Right lobe of liver (tissue), 6 donors: ENCODE data around the gene ALDH3B1. TPM values are rescaled to one million over a fixed set of nuclear protein-coding genes. Genes with fewer than 3 reads are reported as not detected.

Experiments used
- ATAC-seq, 4 donors: fragments of 200-7000 bp; cut with Tn5 transposase; one replicate each; pipeline ENCODE4 v1.9.1; 2020; ENCODE audit warnings: mild to moderate bottlenecking in 4 of 4, moderate library complexity in 4 of 4
- DNase-seq, 3 donors: peaks; one replicate each; pipeline ENCODE4 v3.0.0-alpha.2; 2020
- H3K27ac ChIP-seq, 3 donors: fragments of 200-600 bp; one replicate each; pipeline ENCODE4 v1.8.0; 2022
- H3K27me3 ChIP-seq, 2 donors: fragments of 200-600 bp; one replicate each; pipeline ENCODE4 v1.8.0; 2022
- H3K36me3 ChIP-seq, 4 donors: fragments of 200-600 bp; sonication (generic) in 1 of 4; one replicate each; pipeline versions ENCODE4 v1.5.1 to v1.8.0; 2017 to 2022; ENCODE audit warnings: control low read depth in 1 of 4
- H3K4me1 ChIP-seq, 4 donors: fragments of 200-600 bp; sonication (generic) in 1 of 4; one replicate each; pipeline versions ENCODE4 v1.5.1 to v1.8.0; 2017 to 2022; ENCODE audit warnings: control low read depth in 1 of 4
- H3K4me3 ChIP-seq, 3 donors: fragments of 200-600 bp; one replicate each; pipeline ENCODE4 v1.8.0; 2022
- H3K9me3 ChIP-seq, 4 donors: fragments of 200-600 bp; sonication (generic) in 1 of 4; one replicate each; pipeline versions ENCODE4 v1.5.1 to v1.8.0; 2017 to 2022; ENCODE audit warnings: control low read depth in 1 of 4
- POLR2A ChIP-seq: fragments of 450-650 bp; IDR thresholded peaks from one replicate; pipeline ENCODE4 v1.6.1; 2017; ENCODE audit warnings: antibody characterized with exemption, mild to moderate bottlenecking
- WGBS: methylation state at CpG from one replicate; pipeline ENCODE4 v1.1.6; 2018; ENCODE audit warnings: low coverage, low lambda C conversion rate; ENCODE audit not compliant: insufficient coverage; ENCODE audit errors: missing lambda C conversion rate; 5-methylcytosine and 5-hydroxymethylcytosine counted together
- intact Hi-C, 2 donors: fragments of 100-400 bp; cut with DNase I; formaldehyde crosslinking; loops; one replicate each; pipeline versions ENCODE4 v1.11.2 to v1.14.1; 2022
- total RNA-seq, 6 experiments: library from RNA; depleted of rRNA in 2 of 6; stranded (reverse); fragments of >200 nt in 2 of 6; fragmentation: NEBNext Ultra II Directional in 3 of 6; extraction: Animal tissue kit (Norgen Biotek cat#: 25700) in 3 of 6; gene quantifications; one replicate each; pipeline versions ENCODE4 v1.1.0 to v1.2.4, GENCODE V29; 2016 to 2023
- TF ChIP-seq, protein P1 (sequence below), 4 donors: fragments of 200-600 bp in 3 of 4; fragments of 450-650 bp in 1 of 4; IDR thresholded peaks; one replicate each; pipeline versions ENCODE4 v1.5.1 to v1.8.0; 2016 to 2022; ENCODE audit warnings: antibody characterized with exemption in 4 of 4, mild to moderate bottlenecking in 2 of 4
- donor health status: DM: no; HTN: yes; CAD: no.
- donor health status: DM: no; HTN: no; CAD: no.
- donor health status: DM: no; HTN: no; CAD: no.
- donor health status: DM: no; HTN: yes; CAD: no.
- donor health status: DM: no; HTN: yes; CAD: no.

The ALDH3B1 gene
- total RNA-seq, 6 experiments from 2014 or later, result 2.3 to 7.4 (median 4.4) TPM

DNA sequence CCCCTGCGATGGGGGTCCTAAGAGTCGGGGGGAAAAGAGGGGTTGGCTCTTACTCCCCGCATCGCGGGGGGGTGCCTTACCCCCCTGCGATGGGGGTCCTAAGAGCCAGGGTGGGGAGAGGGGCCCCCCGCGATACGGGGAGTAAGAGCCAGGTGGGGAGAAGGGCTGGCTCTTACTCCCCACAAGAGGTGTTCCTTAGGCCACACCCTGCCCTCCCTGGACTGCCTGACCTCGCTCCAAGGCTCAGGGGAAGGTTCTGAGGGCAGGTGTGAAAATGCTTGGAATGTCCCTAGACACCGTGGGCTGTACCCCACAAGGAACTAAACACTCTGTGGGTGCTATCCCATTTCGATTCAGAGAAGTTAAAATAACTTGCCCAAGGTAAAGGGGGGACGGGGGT, 14.1 kb upstream of the ALDH3B1 start:
- Histone ChIP-seq H3K9me3 (no peaks in the 10 kb centered on the region), H3K27ac (no peak overlapping the region), H3K27me3 (no peaks in the 10 kb centered on the region), H3K4me3 (no peak overlapping the region), H3K4me1 (no peaks in the 10 kb centered on the region), H3K36me3 (no peaks in the 10 kb centered on the region)
- no peak for TF ChIP-seq POLR2A
- TF ChIP-seq, protein P1, sequence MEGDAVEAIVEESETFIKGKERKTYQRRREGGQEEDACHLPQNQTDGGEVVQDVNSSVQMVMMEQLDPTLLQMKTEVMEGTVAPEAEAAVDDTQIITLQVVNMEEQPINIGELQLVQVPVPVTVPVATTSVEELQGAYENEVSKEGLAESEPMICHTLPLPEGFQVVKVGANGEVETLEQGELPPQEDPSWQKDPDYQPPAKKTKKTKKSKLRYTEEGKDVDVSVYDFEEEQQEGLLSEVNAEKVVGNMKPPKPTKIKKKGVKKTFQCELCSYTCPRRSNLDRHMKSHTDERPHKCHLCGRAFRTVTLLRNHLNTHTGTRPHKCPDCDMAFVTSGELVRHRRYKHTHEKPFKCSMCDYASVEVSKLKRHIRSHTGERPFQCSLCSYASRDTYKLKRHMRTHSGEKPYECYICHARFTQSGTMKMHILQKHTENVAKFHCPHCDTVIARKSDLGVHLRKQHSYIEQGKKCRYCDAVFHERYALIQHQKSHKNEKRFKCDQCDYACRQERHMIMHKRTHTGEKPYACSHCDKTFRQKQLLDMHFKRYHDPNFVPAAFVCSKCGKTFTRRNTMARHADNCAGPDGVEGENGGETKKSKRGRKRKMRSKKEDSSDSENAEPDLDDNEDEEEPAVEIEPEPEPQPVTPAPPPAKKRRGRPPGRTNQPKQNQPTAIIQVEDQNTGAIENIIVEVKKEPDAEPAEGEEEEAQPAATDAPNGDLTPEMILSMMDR (IDR thresholded peaks at IDR 0.05), result no peak
- DNase-seq, result no peak
- ATAC-seq, result no peak
- intact Hi-C loops, result no loop called here
- 84% methylated on average over 4 of the region's 13 CpGs for WGBS

GRCh38 chr11:67996622-67997474, 13.3 kb upstream of the ALDH3B1 start:
- no peak overlapping the region for H3K4me3 ChIP-seq

GRCh38 chr11:67997475-67997921, 12.6 kb upstream of the ALDH3B1 start:
- WGBS, result 93% methylated on average over 8 of the region's 29 CpGs
- intact Hi-C loops, result no loop called here
- DNase-seq (no peak), ATAC-seq (peak in 2 of 4 donors; percentile 7 to 17)
- TF ChIP-seq POLR2A, result no peak
- TF ChIP-seq, protein P1 (IDR thresholded peaks at IDR 0.05), result no peak
- Histone ChIP-seq H3K9me3 (no peaks in the 10 kb centered on the region), H3K4me3 (no peak overlapping the region), H3K4me1 (no peaks in the 10 kb centered on the region), H3K36me3 (no peaks in the 10 kb centered on the region), H3K27ac (no peak overlapping the region), H3K27me3 (no peaks in the 10 kb centered on the region)

More at GRCh38 chr11:67996622-67997474, 13.3 kb upstream of the ALDH3B1 start:
- Histone ChIP-seq H3K4me1 (no peaks in the 10 kb centered on the region), H3K36me3 (no peaks in the 10 kb centered on the region), H3K27ac (no peak overlapping the region), H3K9me3 (no peaks in the 10 kb centered on the region), H3K27me3 (no peaks in the 10 kb centered on the region)
- 54% methylated on average over 17 of the region's 41 CpGs for WGBS
- TF ChIP-seq POLR2A, result no peak
- TF ChIP-seq, protein P1 (IDR thresholded peaks at IDR 0.05), result no peak
- intact Hi-C loops, result no loop called here
- DNase-seq (peak in 1 of 3 donors; percentile 70), ATAC-seq (peak; percentile 76 to 85 (median 81))

- WGBS, result 96% methylated on average over 4 of the region's 9 CpGs
- no peak for TF ChIP-seq POLR2A
- TF ChIP-seq, protein P1 (IDR thresholded peaks at IDR 0.05), result no peak
- H3K27ac ChIP-seq, result no peak overlapping the region
- ATAC-seq (peak in 1 of 4 donors; percentile 9), DNase-seq (no peak)
- intact Hi-C loops, result no loop called here
- H3K4me3 ChIP-seq, result no peak overlapping the region
- no peaks in the 10 kb centered on the region for H3K36me3 ChIP-seq
- H3K9me3 ChIP-seq, result no peaks in the 10 kb centered on the region
- H3K4me1 ChIP-seq, result peaks cover 0 to 4% (median 0%) of the 10 kb centered on the region in 4 donors
- H3K27me3 ChIP-seq, result no peaks in the 10 kb centered on the region
Measured at GRCh38 chr11:67998150-67999045, 11.7 kb upstream of the ALDH3B1 start.
